ENCODE results near the gene CNTN4. TPM values are rescaled to one million over a fixed set of nuclear protein-coding genes. Genes with fewer than 3 reads are reported as not detected.
A peak's percentile ranks its signal among the peaks of the same experiment; 100 is the strongest.
"Not testable (repeated sequence)": the region's sequence is repeated elsewhere in the genome, so short reads cannot be mapped to it uniquely, and the experiment has no call there.

Gene CNTN4
- 23.0 TPM for total RNA-seq (ENCODE audit: unreplicated experiment)
- long read RNA-seq, partial matches to known transcripts, result 2 of 6 reads
- long read RNA-seq, other reads (novel, unspliced or antisense), result 4 of 6 reads

DNA sequence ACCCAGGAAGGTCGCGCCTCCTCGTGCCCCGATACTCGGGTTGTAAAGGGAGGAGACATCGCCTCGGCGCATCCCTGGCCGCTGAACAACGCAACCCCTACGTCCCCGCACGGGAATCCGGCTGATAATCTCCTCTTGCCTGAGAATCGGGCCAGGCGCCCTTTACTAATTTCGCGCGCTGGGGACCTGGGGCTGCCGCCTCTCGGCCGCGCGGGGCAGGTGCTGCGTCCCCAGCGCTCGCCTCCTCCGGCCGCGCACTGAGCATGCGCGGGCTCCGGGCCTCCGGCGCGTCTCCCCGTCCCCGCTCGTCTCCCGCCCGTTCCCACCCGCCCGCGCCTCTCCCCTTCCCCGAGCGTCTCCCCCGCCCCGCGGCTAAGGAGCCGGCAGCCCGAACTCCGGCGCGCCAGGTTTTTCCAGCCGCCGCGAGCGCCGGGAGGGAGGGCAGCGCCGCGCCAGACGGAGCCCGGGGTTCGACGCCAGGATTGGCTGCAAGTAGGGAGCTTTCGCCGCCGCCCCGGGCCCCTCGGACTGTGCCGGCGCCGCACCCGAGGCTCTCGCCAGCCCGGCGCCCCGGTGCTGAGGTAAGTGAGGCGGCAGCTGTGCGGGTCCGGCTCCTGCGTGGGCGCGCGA is at the start of gene CNTN4:
CNTN4 (plus strand) TSS at position 469 of the 630 bp plus-strand sequence.
- TF ChIP-seq CTCF (IDR thresholded peaks at IDR 0.05; ENCODE audit: partially characterized antibody, unreplicated experiment), result peak; percentile 23
- DNase-seq, result peak; percentile 93
- H3K4me3 Mint-ChIP-seq (ENCODE audit: unreplicated experiment), result peak within 1 kb of the TSS; percentile 95
- H3K27me3 Mint-ChIP-seq (ENCODE audit: unreplicated experiment), result peaks cover 10% of the 10 kb centered on the region
- H3K36me3 Mint-ChIP-seq (ENCODE audit: unreplicated experiment), result peaks cover 2% of the 10 kb centered on the region
- peaks cover 8% of the 10 kb centered on the region for H3K9me3 Mint-ChIP-seq (ENCODE audit: unreplicated experiment)
- H3K27ac Mint-ChIP-seq (ENCODE audit: unreplicated experiment), result peak within 1 kb of the TSS; percentile 17
- peaks cover 19% of the 10 kb centered on the region for H3K4me1 Mint-ChIP-seq (ENCODE audit: low read depth, unreplicated experiment)

DNA sequence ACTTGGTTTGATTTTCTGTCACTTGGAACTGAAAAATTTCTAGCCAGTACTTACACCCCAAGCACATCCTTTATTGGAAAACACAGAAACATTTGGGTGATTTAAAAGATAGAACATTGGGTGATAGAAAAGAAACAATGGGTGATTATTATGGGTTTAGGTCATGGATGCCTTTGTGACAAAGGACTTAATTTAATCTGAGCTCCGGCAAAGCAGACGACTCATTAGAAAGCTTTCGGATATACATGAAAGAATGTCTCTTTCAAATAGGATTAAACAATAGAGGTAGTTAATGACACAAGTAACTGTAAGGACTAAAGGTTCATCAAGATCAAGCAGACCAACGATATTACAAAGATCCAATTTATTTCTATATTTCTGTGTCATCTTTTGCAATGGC is 37.3 kb upstream of the CNTN4 start:
- Mint-ChIP-seq H3K27me3 (ENCODE audit: unreplicated experiment) (no peaks in the 10 kb centered on the region), H3K4me1 (ENCODE audit: low read depth, unreplicated experiment) (no peaks in the 10 kb centered on the region)

GRCh38 chr3:2071531-2071930 is 27.1 kb upstream of the CNTN4 start:
- H3K4me1 Mint-ChIP-seq (ENCODE audit: low read depth, unreplicated experiment), result no peaks in the 10 kb centered on the region
- no peaks in the 10 kb centered on the region for H3K27me3 Mint-ChIP-seq (ENCODE audit: unreplicated experiment)
- H3K27ac Mint-ChIP-seq (ENCODE audit: unreplicated experiment), result no peak overlapping the region
- H3K4me3 Mint-ChIP-seq (ENCODE audit: unreplicated experiment), result no peak overlapping the region
- no peaks in the 10 kb centered on the region for H3K36me3 Mint-ChIP-seq (ENCODE audit: unreplicated experiment)
- no peak for DNase-seq
- TF ChIP-seq CTCF (IDR thresholded peaks at IDR 0.05; ENCODE audit: partially characterized antibody, unreplicated experiment), result no peak
- no peaks in the 10 kb centered on the region for H3K9me3 Mint-ChIP-seq (ENCODE audit: unreplicated experiment)

More for the DNA sequence above, 37.3 kb upstream of the CNTN4 start:
- no peak for DNase-seq
- no peak overlapping the region for H3K4me3 Mint-ChIP-seq (ENCODE audit: unreplicated experiment)
- TF ChIP-seq CTCF (IDR thresholded peaks at IDR 0.05; ENCODE audit: partially characterized antibody, unreplicated experiment), result no peak
- H3K27ac Mint-ChIP-seq (ENCODE audit: unreplicated experiment), result no peak overlapping the region
- H3K9me3 Mint-ChIP-seq (ENCODE audit: unreplicated experiment), result no peaks in the 10 kb centered on the region
- H3K36me3 Mint-ChIP-seq (ENCODE audit: unreplicated experiment), result no peaks in the 10 kb centered on the region

GRCh38 chr3:2078821-2079220 is 19.8 kb upstream of the CNTN4 start:
- H3K9me3 Mint-ChIP-seq (ENCODE audit: unreplicated experiment), result peaks cover 4% of the 10 kb centered on the region
- no peak overlapping the region for H3K27ac Mint-ChIP-seq (ENCODE audit: unreplicated experiment)
- DNase-seq, result no peak
- H3K4me3 Mint-ChIP-seq (ENCODE audit: unreplicated experiment), result no peak overlapping the region
- no peaks in the 10 kb centered on the region for H3K4me1 Mint-ChIP-seq (ENCODE audit: low read depth, unreplicated experiment)
- H3K27me3 Mint-ChIP-seq (ENCODE audit: unreplicated experiment), result no peaks in the 10 kb centered on the region
- no peaks in the 10 kb centered on the region for H3K36me3 Mint-ChIP-seq (ENCODE audit: unreplicated experiment)
- no peak for TF ChIP-seq CTCF (IDR thresholded peaks at IDR 0.05; ENCODE audit: partially characterized antibody, unreplicated experiment)

GRCh38 chr3:2082871-2083480 is 15.7 kb upstream of the CNTN4 start:
- no peaks in the 10 kb centered on the region for H3K27me3 Mint-ChIP-seq (ENCODE audit: unreplicated experiment)
- no peaks in the 10 kb centered on the region for H3K36me3 Mint-ChIP-seq (ENCODE audit: unreplicated experiment)
- DNase-seq, result no peak
- no peak overlapping the region for H3K4me3 Mint-ChIP-seq (ENCODE audit: unreplicated experiment)
- TF ChIP-seq CTCF (IDR thresholded peaks at IDR 0.05; ENCODE audit: partially characterized antibody, unreplicated experiment), result no peak
- no peak overlapping the region for H3K27ac Mint-ChIP-seq (ENCODE audit: unreplicated experiment)
- H3K4me1 Mint-ChIP-seq (ENCODE audit: low read depth, unreplicated experiment), result no peaks in the 10 kb centered on the region
- H3K9me3 Mint-ChIP-seq (ENCODE audit: unreplicated experiment), result peaks cover 8% of the 10 kb centered on the region

GRCh38 chr3:2083558-2083957 is 15.1 kb upstream of the CNTN4 start:
- H3K9me3 Mint-ChIP-seq (ENCODE audit: unreplicated experiment); H3K4me1 Mint-ChIP-seq (ENCODE audit: low read depth, unreplicated experiment); DNase-seq; H3K36me3 Mint-ChIP-seq (ENCODE audit: unreplicated experiment); H3K27ac Mint-ChIP-seq (ENCODE audit: unreplicated experiment); H3K27me3 Mint-ChIP-seq (ENCODE audit: unreplicated experiment); H3K4me3 Mint-ChIP-seq (ENCODE audit: unreplicated experiment): not testable (repeated sequence)
